Glutamatergic neuron (in vitro differentiated cells): ENCODE measurements around the gene LCN6. TPM values are rescaled to one million over a fixed set of nuclear protein-coding genes. Genes with fewer than 3 reads are reported as not detected.

ENCODE experiments used
- DNase-seq: peaks from one replicate; pipeline ENCODE4 v3.0.0; 2022
- H3K27ac Mint-ChIP-seq: one replicate; pipeline ENCODE4 v1.8.0; 2020; ENCODE audit warnings: mild to moderate bottlenecking, mixed read lengths, inconsistent platforms; ENCODE audit not compliant: unreplicated experiment
- H3K27me3 Mint-ChIP-seq: one replicate; pipeline ENCODE4 v1.8.0; 2020; ENCODE audit warnings: mild to moderate bottlenecking, moderate library complexity, mixed read lengths, inconsistent platforms; ENCODE audit not compliant: unreplicated experiment
- H3K36me3 Mint-ChIP-seq: one replicate; pipeline ENCODE4 v1.8.0; 2020; ENCODE audit warnings: mild to moderate bottlenecking, mixed read lengths, inconsistent platforms; ENCODE audit not compliant: unreplicated experiment
- H3K4me1 Mint-ChIP-seq: one replicate; pipeline ENCODE4 v1.8.0; 2020; ENCODE audit warnings: mild to moderate bottlenecking, low read depth, mixed read lengths, inconsistent platforms; ENCODE audit not compliant: unreplicated experiment
- H3K4me3 Mint-ChIP-seq: one replicate; pipeline ENCODE4 v1.8.0; 2020; ENCODE audit warnings: mild to moderate bottlenecking, mixed read lengths, inconsistent platforms; ENCODE audit not compliant: unreplicated experiment
- H3K9me3 Mint-ChIP-seq: one replicate; pipeline ENCODE4 v1.8.0; 2020; ENCODE audit warnings: mild to moderate bottlenecking, moderate library complexity, mixed read lengths, inconsistent platforms; ENCODE audit not compliant: unreplicated experiment
- total RNA-seq: library from RNA; stranded (reverse); fragmentation: NEBNext Ultra II Directional; extraction: Animal tissue kit (Norgen Biotek cat#: 25700); gene quantifications from one replicate; pipeline ENCODE4 v1.2.1, GENCODE V29; 2021; ENCODE audit not compliant: unreplicated experiment
- TF ChIP-seq, protein P1 (sequence below): fragments of 200-600 bp; sonication (generic); IDR thresholded peaks from one replicate; pipeline ENCODE4 v1.5.0; 2021; ENCODE audit not compliant: partially characterized antibody, unreplicated experiment

LCN6 gene
- total RNA-seq, 1 donor from 2014 or later, result not detected

DNA sequence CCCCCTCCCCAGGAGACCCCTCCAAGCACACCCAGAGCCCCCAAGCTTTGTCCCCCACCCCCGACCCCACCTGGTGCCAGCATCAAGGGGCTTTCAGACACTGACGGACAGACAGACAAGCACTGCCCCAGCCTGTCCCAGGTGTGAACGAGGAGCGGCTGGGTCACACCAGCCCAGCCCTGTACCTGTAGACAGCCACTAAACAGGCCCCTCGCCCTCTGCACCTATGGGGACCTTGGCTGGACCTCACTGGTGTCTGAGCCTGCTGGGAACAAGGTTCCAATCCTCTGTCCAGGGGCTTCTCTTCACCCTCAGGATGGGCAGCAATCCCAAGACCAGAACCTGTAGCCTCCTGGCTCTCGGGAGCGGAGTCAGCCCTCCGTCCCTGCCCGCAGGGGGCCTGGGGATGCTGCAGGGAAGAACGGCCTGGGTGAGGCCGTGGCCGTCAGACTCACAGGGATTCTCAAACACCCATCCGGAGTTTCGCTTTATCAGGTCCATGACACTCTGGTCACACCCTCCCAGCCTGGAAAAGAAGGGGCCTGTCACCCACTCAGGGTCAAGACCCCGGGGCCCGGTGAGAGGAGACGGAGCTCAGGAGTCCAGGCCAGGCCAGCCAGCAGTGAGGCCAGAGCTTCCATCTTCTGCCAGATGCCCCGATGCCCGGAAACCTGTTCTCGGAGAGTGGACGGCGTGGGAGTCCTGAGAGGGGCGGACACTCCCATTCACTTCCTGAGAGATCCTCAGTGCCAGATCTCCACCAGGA lies 2.8 kb downstream of the LCN6 start:
- no peak for DNase-seq
- H3K4me1 Mint-ChIP-seq, result no peaks in the 10 kb centered on the region
- no peaks in the 10 kb centered on the region for H3K27me3 Mint-ChIP-seq
- H3K4me3 Mint-ChIP-seq, result no peak overlapping the region
- TF ChIP-seq, protein P1, sequence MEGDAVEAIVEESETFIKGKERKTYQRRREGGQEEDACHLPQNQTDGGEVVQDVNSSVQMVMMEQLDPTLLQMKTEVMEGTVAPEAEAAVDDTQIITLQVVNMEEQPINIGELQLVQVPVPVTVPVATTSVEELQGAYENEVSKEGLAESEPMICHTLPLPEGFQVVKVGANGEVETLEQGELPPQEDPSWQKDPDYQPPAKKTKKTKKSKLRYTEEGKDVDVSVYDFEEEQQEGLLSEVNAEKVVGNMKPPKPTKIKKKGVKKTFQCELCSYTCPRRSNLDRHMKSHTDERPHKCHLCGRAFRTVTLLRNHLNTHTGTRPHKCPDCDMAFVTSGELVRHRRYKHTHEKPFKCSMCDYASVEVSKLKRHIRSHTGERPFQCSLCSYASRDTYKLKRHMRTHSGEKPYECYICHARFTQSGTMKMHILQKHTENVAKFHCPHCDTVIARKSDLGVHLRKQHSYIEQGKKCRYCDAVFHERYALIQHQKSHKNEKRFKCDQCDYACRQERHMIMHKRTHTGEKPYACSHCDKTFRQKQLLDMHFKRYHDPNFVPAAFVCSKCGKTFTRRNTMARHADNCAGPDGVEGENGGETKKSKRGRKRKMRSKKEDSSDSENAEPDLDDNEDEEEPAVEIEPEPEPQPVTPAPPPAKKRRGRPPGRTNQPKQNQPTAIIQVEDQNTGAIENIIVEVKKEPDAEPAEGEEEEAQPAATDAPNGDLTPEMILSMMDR, result no peak
- peaks cover 1% of the 10 kb centered on the region for H3K9me3 Mint-ChIP-seq
- H3K27ac Mint-ChIP-seq, result no peak overlapping the region
- no peaks in the 10 kb centered on the region for H3K36me3 Mint-ChIP-seq

DNA sequence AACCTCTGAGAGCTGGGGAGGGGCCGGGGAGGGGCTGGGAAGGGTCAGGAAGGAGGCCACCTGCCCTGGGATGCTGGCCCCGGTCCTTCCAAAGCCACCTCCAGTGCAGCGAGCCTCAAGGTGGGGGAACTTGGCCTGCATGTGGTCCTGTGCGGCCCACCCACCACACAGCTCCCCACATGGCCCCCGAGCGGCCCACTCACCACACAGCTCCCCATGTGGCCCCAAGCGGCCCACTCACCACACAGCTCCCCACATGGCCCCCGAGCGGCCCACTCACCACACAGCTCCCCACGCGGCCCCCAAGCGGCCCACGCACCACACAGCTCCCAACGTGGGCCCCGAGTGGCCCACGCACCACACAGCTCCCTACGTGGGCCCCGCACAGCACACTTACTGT lies 3.6 kb downstream of the LCN6 start:
- no peak overlapping the region for H3K4me3 Mint-ChIP-seq
- no peak overlapping the region for H3K27ac Mint-ChIP-seq
- no peak for DNase-seq
- no peaks in the 10 kb centered on the region for H3K27me3 Mint-ChIP-seq
- no peaks in the 10 kb centered on the region for H3K4me1 Mint-ChIP-seq
- peaks cover 1% of the 10 kb centered on the region for H3K9me3 Mint-ChIP-seq
- H3K36me3 Mint-ChIP-seq, result no peaks in the 10 kb centered on the region
- TF ChIP-seq, protein P1, result no peak

DNA sequence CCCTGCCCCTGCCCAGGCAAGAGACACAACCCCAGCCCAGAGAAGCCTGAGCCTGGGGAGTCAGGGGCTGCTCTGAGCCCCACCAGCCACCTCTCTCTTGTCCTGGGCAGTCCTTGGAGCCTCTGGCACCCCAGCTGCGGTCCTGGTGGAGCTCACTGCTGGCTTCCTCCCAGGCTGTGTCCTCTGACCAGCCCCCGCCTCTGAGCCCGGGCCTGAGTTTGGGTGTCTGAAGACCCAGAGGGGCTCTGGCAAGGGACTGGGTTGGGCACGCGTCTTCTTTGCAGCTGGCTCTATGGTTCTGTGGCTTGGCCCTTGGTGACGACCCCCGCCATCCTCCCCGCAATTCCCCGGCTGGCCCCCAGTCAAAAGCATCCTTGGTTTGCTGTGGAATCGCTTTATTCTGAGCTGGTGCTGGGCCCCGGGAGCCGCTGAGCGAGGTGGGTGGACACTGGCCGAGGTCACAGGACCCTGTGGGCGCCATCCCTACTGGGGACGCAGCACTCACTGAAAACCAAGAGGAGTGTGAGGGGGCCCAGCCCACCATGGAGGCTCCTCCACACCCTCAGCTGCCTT lies 4.6 kb downstream of the LCN6 start:
- Mint-ChIP-seq H3K27ac (no peak overlapping the region), H3K9me3 (peaks cover 1% of the 10 kb centered on the region), H3K27me3 (no peaks in the 10 kb centered on the region), H3K4me1 (no peaks in the 10 kb centered on the region), H3K36me3 (no peaks in the 10 kb centered on the region), H3K4me3 (no peak overlapping the region)
- TF ChIP-seq, protein P1, result no peak
- DNase-seq, result no peak

DNA sequence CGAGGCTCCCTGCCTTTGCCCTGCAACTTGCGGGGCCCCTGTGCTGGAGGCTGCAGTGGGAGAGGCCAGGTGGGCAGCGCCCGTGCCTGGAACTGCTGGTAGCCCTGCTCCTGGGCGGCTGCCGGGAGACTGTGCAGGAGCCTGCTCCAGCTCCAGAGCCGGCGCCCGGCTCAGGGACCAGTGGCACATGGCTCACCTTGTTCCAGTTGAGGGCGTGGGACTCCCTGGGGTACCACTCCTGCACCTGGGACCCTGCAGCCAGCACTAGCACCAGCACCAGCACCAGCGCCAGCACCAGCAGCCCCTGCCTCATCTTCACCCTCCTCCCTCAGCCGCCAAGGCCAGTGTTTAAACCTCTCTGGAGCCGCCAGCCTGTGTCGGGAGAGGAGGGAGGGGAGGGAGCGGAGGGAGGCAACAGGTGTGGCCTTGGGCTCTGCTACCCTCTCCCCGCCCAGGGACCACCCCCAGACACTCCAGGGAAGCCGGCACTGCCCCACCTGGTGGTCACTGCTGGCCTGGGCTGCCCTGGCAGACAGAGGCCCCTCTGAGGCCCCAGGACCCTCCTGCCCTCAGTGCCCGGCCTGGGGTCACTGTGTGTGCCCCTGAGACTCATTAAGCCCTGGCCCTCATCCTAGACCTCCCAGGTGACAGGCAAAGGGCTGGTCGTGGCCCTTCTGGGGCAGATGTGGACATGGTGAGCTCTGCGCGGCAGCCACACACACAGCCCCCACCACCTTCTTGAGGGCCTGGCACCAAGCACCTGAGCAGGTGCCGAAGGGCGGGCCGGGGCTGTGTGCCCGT lies 5.5 kb downstream of the LCN6 start, which contains the start of gene LCN10:
Gene LCN10 (minus strand): TSS at position 350 of the 801 bp plus-strand sequence. CDS start 37 bp downstream, at position 313.
- no peak for DNase-seq

More for the DNA sequence above, 5.5 kb downstream of the LCN6 start, which contains the start of gene LCN10:
- no peaks in the 10 kb centered on the region for H3K4me1 Mint-ChIP-seq
- H3K36me3 Mint-ChIP-seq, result no peaks in the 10 kb centered on the region
- no peaks in the 10 kb centered on the region for H3K27me3 Mint-ChIP-seq
- H3K9me3 Mint-ChIP-seq, result peaks cover 3% of the 10 kb centered on the region
- TF ChIP-seq, protein P1, result no peak
- H3K27ac Mint-ChIP-seq, result no peak within 1 kb of the TSS
- no peak within 1 kb of the TSS for H3K4me3 Mint-ChIP-seq
